GM12875 (cell line): Measurements from ENCODE around the gene TTC39A.
"Not testable (repeated sequence)": the region's sequence is repeated elsewhere in the genome, so short reads cannot be mapped to it uniquely, and the experiment has no call there.

Experiments
- H3K4me3 ChIP-seq: one replicate; pipeline ENCODE4 v1.5.1; 2011; ENCODE audit warnings: low read depth, low read length, control low read depth
- CTCF ChIP-seq: IDR thresholded peaks from 2 replicates; pipeline ENCODE4 v1.5.1; 2011; ENCODE audit warnings: low read depth, mild to moderate bottlenecking, control low read depth, inconsistent platforms, low read length, moderate library complexity, borderline replicate concordance; ENCODE audit not compliant: insufficient read depth

TTC39A gene

GRCh38 chr1:51328926-51329325 lies 1.4 kb downstream of the TTC39A start:
- TF ChIP-seq CTCF, result no peak

GRCh38 chr1:51328279-51328678 lies 2.1 kb downstream of the TTC39A start:
- TF ChIP-seq CTCF, result no peak
- no peak overlapping the region for H3K4me3 ChIP-seq

More at GRCh38 chr1:51328926-51329325, 1.4 kb downstream of the TTC39A start:
- H3K4me3 ChIP-seq, result no peak overlapping the region

- no peak for TF ChIP-seq CTCF
- H3K4me3 ChIP-seq, result no peak overlapping the region
These were observed 3.0 kb downstream of the TTC39A start for GRCh38 chr1:51327386-51327785.

GRCh38 chr1:51326839-51327238 lies 3.5 kb downstream of the TTC39A start:
- no peak for TF ChIP-seq CTCF
- no peak overlapping the region for H3K4me3 ChIP-seq

GRCh38 chr1:51325878-51326755 lies 4.2 kb downstream of the TTC39A start:
- H3K4me3 ChIP-seq, result no peak overlapping the region
- TF ChIP-seq CTCF, result no peak

GRCh38 chr1:51325391-51325790 lies 5.0 kb downstream of the TTC39A start:
- no peak overlapping the region for H3K4me3 ChIP-seq
- no peak for TF ChIP-seq CTCF

- not testable (repeated sequence) for H3K4me3 ChIP-seq
These were observed 5.4 kb downstream of the TTC39A start for GRCh38 chr1:51325011-51325385.
